HEK293 (cell line): ENCODE data around the gene ADAR.
"Not testable (repeated sequence)": the region's sequence is repeated elsewhere in the genome, so short reads cannot be mapped to it uniquely, and the experiment has no call there.

Experiments used
- CTCF ChIA-PET: fragments of 350-600 bp; formaldehyde crosslinking; extraction: SDS; loops from one replicate; lab custom pipeline; 2021; ENCODE audit warnings: antibody characterized with exemption; lab: Yijun Ruan, JAX
- POLR2A ChIA-PET: fragments of 300-600 bp; formaldehyde crosslinking; extraction: SDS; loops from one replicate; lab custom pipeline; 2020; ENCODE audit warnings: antibody characterized with exemption, inconsistent platforms; lab: Yijun Ruan, JAX
- H3K27ac ChIP-seq: fragments of 200-500 bp; sonication (Bioruptor generic); 2 replicates; pipeline ENCODE4 v1.5.1; 2014; ENCODE audit warnings: low read depth, low read length, control low read depth, inconsistent platforms; ENCODE audit errors: extremely low read depth
- H3K36me3 ChIP-seq, 2 experiments: fragments of 200-500 bp in 1 of 2; sonication (Bioruptor generic) in 1 of 2; 1 replicate in 1 of 2; 2 replicates in 1 of 2; pipeline ENCODE4 v1.5.1; 2014 to 2017; ENCODE audit warnings: inconsistent platforms in 2 of 2, low read length in 2 of 2; ENCODE audit not compliant: control insufficient read depth in 2 of 2, insufficient read depth in 1 of 2
- H3K4me1 ChIP-seq: fragments of 200-500 bp; sonication (Bioruptor generic); 2 replicates; pipeline ENCODE4 v1.5.1; 2014; ENCODE audit warnings: mild to moderate bottlenecking, low read length, inconsistent platforms; ENCODE audit not compliant: control insufficient read depth, insufficient read depth
- H3K4me3 ChIP-seq: 2 replicates; pipeline ENCODE4 v1.5.1; 2011; ENCODE audit warnings: low read depth, mild to moderate bottlenecking, control low read depth, low read length, moderate library complexity
- H3K9me3 ChIP-seq: fragments of 200-500 bp; sonication (Bioruptor generic); 2 replicates; pipeline ENCODE4 v1.5.1; 2014; ENCODE audit warnings: low read depth, low read length, inconsistent platforms; ENCODE audit not compliant: control insufficient read depth, insufficient read depth
- GLIS1 ChIP-seq: fragments of 450-650 bp; formaldehyde crosslinking; IDR thresholded peaks from 2 replicates; pipeline ENCODE4 v1.5.1; 2016; ENCODE audit warnings: missing biosample characterization, missing genetic modification characterization
- SCRT2 ChIP-seq: fragments of 450-650 bp; formaldehyde crosslinking; IDR thresholded peaks from 2 replicates; pipeline ENCODE4 v1.5.1; 2016; ENCODE audit warnings: missing biosample characterization, missing genetic modification characterization
- SP7 ChIP-seq: fragments of 450-650 bp; formaldehyde crosslinking; IDR thresholded peaks from 2 replicates; pipeline ENCODE4 v1.5.1; 2016; ENCODE audit warnings: missing biosample characterization, missing genetic modification characterization
- ZFP41 ChIP-seq: fragments of 450-650 bp; formaldehyde crosslinking; IDR thresholded peaks from 2 replicates; pipeline ENCODE4 v1.5.1; 2016; ENCODE audit warnings: missing biosample characterization, missing genetic modification characterization, borderline replicate concordance
- ZNF146 ChIP-seq: fragments of 450-650 bp; formaldehyde crosslinking; IDR thresholded peaks from 2 replicates; pipeline ENCODE4 v1.5.1; 2016; ENCODE audit warnings: missing biosample characterization, missing genetic modification characterization
- ZNF2 ChIP-seq: fragments of 450-650 bp; formaldehyde crosslinking; IDR thresholded peaks from 2 replicates; pipeline ENCODE4 v1.5.1; 2016; ENCODE audit warnings: missing biosample characterization, missing genetic modification characterization
- ZNF350 ChIP-seq: fragments of 450-650 bp; formaldehyde crosslinking; IDR thresholded peaks from 2 replicates; pipeline ENCODE4 v1.5.0; 2017; ENCODE audit warnings: missing biosample characterization, mild to moderate bottlenecking, missing genetic modification characterization
- ZNF404 ChIP-seq: fragments of 450-650 bp; formaldehyde crosslinking; IDR thresholded peaks from 2 replicates; pipeline ENCODE4 v1.5.1; 2017; ENCODE audit warnings: missing biosample characterization, missing genetic modification characterization
- ZNF548 ChIP-seq: fragments of 450-650 bp; formaldehyde crosslinking; IDR thresholded peaks from 2 replicates; pipeline ENCODE4 v1.5.1; 2016; ENCODE audit warnings: missing biosample characterization, missing genetic modification characterization
- ZSCAN4 ChIP-seq: fragments of 450-650 bp; formaldehyde crosslinking; IDR thresholded peaks from 2 replicates; pipeline ENCODE4 v1.5.1; 2017; ENCODE audit warnings: missing biosample characterization, missing genetic modification characterization
- TF ChIP-seq, protein P1 (sequence below): fragments of 450-650 bp; formaldehyde crosslinking; IDR thresholded peaks from 2 replicates; pipeline ENCODE4 v1.5.1; 2017; ENCODE audit warnings: missing biosample characterization, missing genetic modification characterization
- TF ChIP-seq, protein P2 (sequence below): fragments of 450-650 bp; formaldehyde crosslinking; IDR thresholded peaks from 2 replicates; pipeline ENCODE4 v1.5.1; 2016; ENCODE audit warnings: missing biosample characterization, missing genetic modification characterization, borderline replicate concordance

ADAR gene

GRCh38 chr1:154607609-154608396, at the start of gene ADAR (continued):
- TF ChIP-seq, protein P1, sequence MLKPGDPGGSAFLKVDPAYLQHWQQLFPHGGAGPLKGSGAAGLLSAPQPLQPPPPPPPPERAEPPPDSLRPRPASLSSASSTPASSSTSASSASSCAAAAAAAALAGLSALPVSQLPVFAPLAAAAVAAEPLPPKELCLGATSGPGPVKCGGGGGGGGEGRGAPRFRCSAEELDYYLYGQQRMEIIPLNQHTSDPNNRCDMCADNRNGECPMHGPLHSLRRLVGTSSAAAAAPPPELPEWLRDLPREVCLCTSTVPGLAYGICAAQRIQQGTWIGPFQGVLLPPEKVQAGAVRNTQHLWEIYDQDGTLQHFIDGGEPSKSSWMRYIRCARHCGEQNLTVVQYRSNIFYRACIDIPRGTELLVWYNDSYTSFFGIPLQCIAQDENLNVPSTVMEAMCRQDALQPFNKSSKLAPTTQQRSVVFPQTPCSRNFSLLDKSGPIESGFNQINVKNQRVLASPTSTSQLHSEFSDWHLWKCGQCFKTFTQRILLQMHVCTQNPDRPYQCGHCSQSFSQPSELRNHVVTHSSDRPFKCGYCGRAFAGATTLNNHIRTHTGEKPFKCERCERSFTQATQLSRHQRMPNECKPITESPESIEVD (tag by site-specific recombination): no peak
- TF ChIP-seq ZNF2: peak; percentile 74
- no peak for TF ChIP-seq SCRT2
- TF ChIP-seq ZNF404 (tag by site-specific recombination): no peak

GRCh38 chr1:154657556-154657955, 49.6 kb upstream of the ADAR start:
- H3K36me3 ChIP-seq: no peaks in the 10 kb centered on the region
- TF ChIP-seq ZSCAN4 (0 out of 2 replicates have a peak, but pooled peaks have one; percentile 24), ZNF548 (no peak)
- TF ChIP-seq, protein P2, sequence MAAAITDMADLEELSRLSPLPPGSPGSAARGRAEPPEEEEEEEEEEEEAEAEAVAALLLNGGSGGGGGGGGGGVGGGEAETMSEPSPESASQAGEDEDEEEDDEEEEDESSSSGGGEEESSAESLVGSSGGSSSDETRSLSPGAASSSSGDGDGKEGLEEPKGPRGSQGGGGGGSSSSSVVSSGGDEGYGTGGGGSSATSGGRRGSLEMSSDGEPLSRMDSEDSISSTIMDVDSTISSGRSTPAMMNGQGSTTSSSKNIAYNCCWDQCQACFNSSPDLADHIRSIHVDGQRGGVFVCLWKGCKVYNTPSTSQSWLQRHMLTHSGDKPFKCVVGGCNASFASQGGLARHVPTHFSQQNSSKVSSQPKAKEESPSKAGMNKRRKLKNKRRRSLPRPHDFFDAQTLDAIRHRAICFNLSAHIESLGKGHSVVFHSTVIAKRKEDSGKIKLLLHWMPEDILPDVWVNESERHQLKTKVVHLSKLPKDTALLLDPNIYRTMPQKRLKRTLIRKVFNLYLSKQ (tag by site-specific recombination): no peak
- H3K9me3 ChIP-seq: no peaks in the 10 kb centered on the region
- H3K4me1 ChIP-seq: no peaks in the 10 kb centered on the region
- H3K4me3 ChIP-seq: no peak overlapping the region
- ChIA-PET CTCF (interaction anchor here (0.5 to 2.4 kb wide), 6 partner anchors 12 to 1008 kb away, joined by 3 to 8 read pairs (median 4); no protein-coding TSS in a partner anchor), POLR2A (interaction anchor here (1.0 kb wide), 1 partner anchor 326 kb away, joined by 3 read pairs; the partner anchor contains the start of gene FLAD1)
- H3K27ac ChIP-seq: no peak overlapping the region

GRCh38 chr1:154652893-154653292, 44.9 kb upstream of the ADAR start:
- CTCF ChIA-PET: interaction anchor here (0.6 to 1.9 kb wide), 2 partner anchors 17 to 1406 kb away, joined by 3 to 4 read pairs; no protein-coding TSS in a partner anchor
- no peak overlapping the region for H3K4me3 ChIP-seq
- H3K36me3 ChIP-seq: no peaks in the 10 kb centered on the region
- TF ChIP-seq ZNF350 (tag by site-specific recombination) (no peak), GLIS1 (no peak), SCRT2 (peak; percentile 50; the same call in 1 of the 2 replicates)
- TF ChIP-seq, all 188 proteins: peak for 1
- Histone ChIP-seq H3K9me3 (no peaks in the 10 kb centered on the region), H3K4me1 (no peaks in the 10 kb centered on the region), H3K27ac (no peak overlapping the region)
- POLR2A ChIA-PET: no interaction called here

GRCh38 chr1:154644724-154645123, 36.7 kb upstream of the ADAR start:
- H3K9me3 ChIP-seq, H3K27ac ChIP-seq, POLR2A ChIA-PET, H3K4me1 ChIP-seq, H3K4me3 ChIP-seq, H3K36me3 ChIP-seq: not testable (repeated sequence)
- CTCF ChIA-PET: interaction anchor here (1.0 kb wide), 1 partner anchor 24 kb away, joined by 3 read pairs; no protein-coding TSS in a partner anchor

- ChIA-PET CTCF (interaction anchor here (0.6 kb wide), 1 partner anchor 18 kb away, joined by 3 read pairs; no protein-coding TSS in a partner anchor), POLR2A (no interaction called here)
- no peaks in the 10 kb centered on the region for H3K4me1 ChIP-seq
- no peaks in the 10 kb centered on the region; the same call in 1 of the 2 replicates for H3K9me3 ChIP-seq
- H3K4me3 ChIP-seq: no peak overlapping the region
- no peak overlapping the region for H3K27ac ChIP-seq
- TF ChIP-seq SP7 (tag by site-specific recombination): no peak
- no peak for TF ChIP-seq ZFP41 (tag by site-specific recombination)
- TF ChIP-seq ZNF146 (tag by site-specific recombination): peak; percentile 90
- no peaks in the 10 kb centered on the region for H3K36me3 ChIP-seq
Measured at GRCh38 chr1:154641534-154641933, 33.5 kb upstream of the ADAR start.
